Endothelial cell of umbilical vein (primary cell): ENCODE data around the gene TSPAN17.

Source experiments
- CTCF ChIP-seq, 2 donors: IDR thresholded peaks; 1 replicate in 1 of 2; 2 replicates in 1 of 2; pipeline ENCODE4 v1.5.1; 2011; ENCODE audit warnings: low read length in 2 of 2, mild to moderate bottlenecking in 2 of 2, moderate library complexity in 2 of 2, control low read depth in 1 of 2, inconsistent platforms in 1 of 2, low read depth in 1 of 2; ENCODE audit not compliant: insufficient read depth in 1 of 2; ENCODE audit errors: extremely low read depth in 1 of 2
- EZH2 ChIP-seq: IDR thresholded peaks from 2 replicates; pipeline ENCODE4 v1.6.1; 2012; ENCODE audit warnings: borderline replicate concordance, low read depth, mild to moderate bottlenecking, moderate library complexity, low read length, inconsistent platforms; ENCODE audit not compliant: severe bottlenecking
- POLR2A ChIP-seq: IDR thresholded peaks from 2 replicates; pipeline ENCODE4 v1.6.1; 2012; ENCODE audit warnings: low read depth, mild to moderate bottlenecking, control low read depth, low read length

GRCh38 chr5:176704817-176705216 is 57.5 kb downstream of the TSPAN17 start:
- TF ChIP-seq CTCF (IDR thresholded peaks at IDR 0.05; ENCODE audit: extremely low read depth in 1 of 2, insufficient read depth in 1 of 2, low read depth in 1 of 2, low read length in 2 of 2) = no peak
- TF ChIP-seq POLR2A = no peak
- TF ChIP-seq EZH2 = no peak
